Ishikawa (cell line): ENCODE results near the gene GCLM.

ENCODE experiments used
- FOXM1 ChIP-seq: IDR thresholded peaks from 2 replicates; pipeline ENCODE4 v1.6.1; 2012; ENCODE audit warnings: low read depth, borderline replicate concordance
- TCF12 ChIP-seq: IDR thresholded peaks from 2 replicates; pipeline ENCODE4 v1.6.1; 2012; ENCODE audit warnings: low read depth

GRCh38 chr1:93864175-93864574, 45.1 kb downstream of the GCLM start:
- no peak for TF ChIP-seq TCF12
- TF ChIP-seq FOXM1, result no peak
